ENCODE measurements around the gene LPCAT1.

GRCh38 chr5:1561402-1561929 lies 37.7 kb upstream of the LPCAT1 start:
- TF ChIP-seq, protein P1, sequence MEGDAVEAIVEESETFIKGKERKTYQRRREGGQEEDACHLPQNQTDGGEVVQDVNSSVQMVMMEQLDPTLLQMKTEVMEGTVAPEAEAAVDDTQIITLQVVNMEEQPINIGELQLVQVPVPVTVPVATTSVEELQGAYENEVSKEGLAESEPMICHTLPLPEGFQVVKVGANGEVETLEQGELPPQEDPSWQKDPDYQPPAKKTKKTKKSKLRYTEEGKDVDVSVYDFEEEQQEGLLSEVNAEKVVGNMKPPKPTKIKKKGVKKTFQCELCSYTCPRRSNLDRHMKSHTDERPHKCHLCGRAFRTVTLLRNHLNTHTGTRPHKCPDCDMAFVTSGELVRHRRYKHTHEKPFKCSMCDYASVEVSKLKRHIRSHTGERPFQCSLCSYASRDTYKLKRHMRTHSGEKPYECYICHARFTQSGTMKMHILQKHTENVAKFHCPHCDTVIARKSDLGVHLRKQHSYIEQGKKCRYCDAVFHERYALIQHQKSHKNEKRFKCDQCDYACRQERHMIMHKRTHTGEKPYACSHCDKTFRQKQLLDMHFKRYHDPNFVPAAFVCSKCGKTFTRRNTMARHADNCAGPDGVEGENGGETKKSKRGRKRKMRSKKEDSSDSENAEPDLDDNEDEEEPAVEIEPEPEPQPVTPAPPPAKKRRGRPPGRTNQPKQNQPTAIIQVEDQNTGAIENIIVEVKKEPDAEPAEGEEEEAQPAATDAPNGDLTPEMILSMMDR (conservative IDR thresholded peaks at IDR 0.05; ENCODE audit: low read depth, low read length): no peak
- TF ChIP-seq POLR2A (IDR thresholded peaks at IDR 0.05; ENCODE audit: low read depth, low read length): no peak
- TF ChIP-seq SMC3 (IDR thresholded peaks at IDR 0.05; ENCODE audit: low read depth, low read length): no peak
- TF ChIP-seq MXI1 (IDR thresholded peaks at IDR 0.05; ENCODE audit: borderline replicate concordance, low read depth, low read length): no peak
- no peak for TF ChIP-seq BHLHE40 (IDR thresholded peaks at IDR 0.05; ENCODE audit: low read depth, low read length)
- no peak for TF ChIP-seq ELK1 (IDR thresholded peaks at IDR 0.05; ENCODE audit: borderline replicate concordance, low read depth, low read length)
- TF ChIP-seq MAZ (IDR thresholded peaks at IDR 0.05; ENCODE audit: borderline replicate concordance, low read depth, low read length): no peak

Data from IMR-90 (cell line).